K562 (cell line): Measurements from ENCODE around the gene RTF1. TPM values are rescaled to one million over a fixed set of nuclear protein-coding genes. Genes with fewer than 3 reads are reported as not detected.

Experiments
- ASH1L ChIP-seq: fragments of 450-650 bp; IDR thresholded peaks from 2 replicates; pipeline ENCODE4 v1.6.1; 2018; ENCODE audit warnings: borderline replicate concordance, mild to moderate bottlenecking, low read depth; ENCODE audit not compliant: partially characterized antibody
- BHLHE40 ChIP-seq: IDR thresholded peaks from 2 replicates; pipeline ENCODE4 v1.6.1; 2011; ENCODE audit warnings: low read length, improper control_type of control experiment
- DACH1 ChIP-seq: fragments of 450-650 bp; IDR thresholded peaks from 2 replicates; pipeline ENCODE4 v1.6.1; 2018; ENCODE audit not compliant: partially characterized antibody
- KLF13 ChIP-seq: fragments of 450-650 bp; IDR thresholded peaks from 2 replicates; pipeline ENCODE4 v1.6.1; 2016; ENCODE audit warnings: missing genetic modification characterization, low read depth, mild to moderate bottlenecking, missing compliant biosample characterization, moderate library complexity, borderline replicate concordance
- PCBP1 ChIP-seq: fragments of 200-400 bp; formaldehyde crosslinking; IDR thresholded peaks from 2 replicates; pipeline ENCODE4 v1.6.1; 2018; ENCODE audit warnings: mild to moderate bottlenecking, low read depth, low read length; ENCODE audit not compliant: poor library complexity, severe bottlenecking
- SOX6 ChIP-seq: fragments of 450-650 bp; IDR thresholded peaks from 2 replicates; pipeline ENCODE4 v1.6.1; 2014; ENCODE audit warnings: mild to moderate bottlenecking
- TEAD4 ChIP-seq, 2 experiments: sonication (generic) in 1 of 2; formaldehyde crosslinking in 1 of 2; IDR thresholded peaks; 2 replicates each; pipeline versions ENCODE4 v1.6.1 to v1.8.0; 2012 to 2022; ENCODE audit warnings: borderline replicate concordance in 1 of 2, inconsistent platforms in 1 of 2, low read length in 1 of 2, mild to moderate bottlenecking in 1 of 2, missing genetic modification reagents in 1 of 2
- ZC3H11A ChIP-seq: IDR thresholded peaks from 2 replicates; pipeline ENCODE4 v1.6.1; 2012; ENCODE audit warnings: low read depth, low read length, improper control_type of control experiment
- ZNF76 ChIP-seq: fragments of 250-450 bp; sonication (Bioruptor Pico); IDR thresholded peaks from 2 replicates; pipeline ENCODE4 v1.4.0; 2020; ENCODE audit warnings: mild to moderate bottlenecking, moderate library complexity, borderline replicate concordance
- ZNF764 ChIP-seq: fragments of 250-450 bp; sonication (Bioruptor Pico); IDR thresholded peaks from 2 replicates; pipeline ENCODE4 v1.4.0; 2020; ENCODE audit warnings: low read depth, mild to moderate bottlenecking, moderate library complexity
- polyA plus RNA-seq, 8 experiments: library from polyadenylated mRNA; depleted of rRNA in 4 of 8; stranded (reverse) in 5 of 8; unstranded in 3 of 8; fragments of >200 nt; fragmentation: Nextera tagmentation in 2 of 8; fragmentation: Illumina TruSeq in 1 of 8; extraction: Ambion mirVana in 2 of 8; extraction: Trizol in 1 of 8; gene quantifications; 2 replicates each; pipeline versions ENCODE4 v1.2.1 to v1.2.3, GENCODE V29; 2011 to 2014; ENCODE audit warnings: inconsistent platforms in 1 of 8, missing spikeins in 1 of 8
- total RNA-seq, 7 experiments: library from RNA; depleted of rRNA in 6 of 7; stranded (reverse); fragments of >200 nt in 6 of 7; fragmentation: Illumina TruSeq in 2 of 7; extraction: Trizol in 2 of 7; gene quantifications; 2 replicates each; pipeline versions ENCODE4 v1.2.1 to v1.2.3, GENCODE V29; 2011 to 2021; ENCODE audit warnings: low replicate concordance in 1 of 7
- TF ChIP-seq, protein P1 (sequence below): sonication (generic); formaldehyde crosslinking; IDR thresholded peaks from 2 replicates; pipeline ENCODE4 v1.8.0; 2022; ENCODE audit warnings: mild to moderate bottlenecking, missing genetic modification reagents
- TF ChIP-seq, protein P2 (sequence below): sonication (generic); formaldehyde crosslinking; IDR thresholded peaks from 2 replicates; pipeline ENCODE4 v1.8.1; 2023; ENCODE audit warnings: mild to moderate bottlenecking, missing genetic modification reagents
- TF ChIP-seq, protein P3 (sequence below): sonication (generic); formaldehyde crosslinking; IDR thresholded peaks from 2 replicates; pipeline ENCODE4 v1.9.0; 2022; ENCODE audit warnings: mild to moderate bottlenecking, missing genetic modification reagents
- TF ChIP-seq, protein P4 (sequence below): fragments of 450-650 bp; conservative IDR thresholded peaks from 2 replicates; pipeline ENCODE4 v1.6.1; 2016; ENCODE audit warnings: missing genetic modification characterization, low read depth, mild to moderate bottlenecking, control low read depth, missing compliant biosample characterization
- TF ChIP-seq, protein P5 (sequence below): sonication (generic); formaldehyde crosslinking; IDR thresholded peaks from 2 replicates; pipeline ENCODE4 v1.4.0; 2020; ENCODE audit warnings: mild to moderate bottlenecking, missing genetic modification reagents
- TF ChIP-seq, protein P6 (sequence below), 2 experiments: fragments of 450-650 bp; conservative IDR thresholded peaks; 2 replicates each; pipeline ENCODE4 v1.6.1; 2017; ENCODE audit warnings: mild to moderate bottlenecking in 2 of 2, moderate library complexity in 2 of 2

The RTF1 gene
- total and polyA plus RNA-seq, 9 of the 15 experiments (the other 6 are each of a cell fraction or from before 2014, with no cell fraction given) = 7.6 to 69.5 (median 31.5) TPM

DNA sequence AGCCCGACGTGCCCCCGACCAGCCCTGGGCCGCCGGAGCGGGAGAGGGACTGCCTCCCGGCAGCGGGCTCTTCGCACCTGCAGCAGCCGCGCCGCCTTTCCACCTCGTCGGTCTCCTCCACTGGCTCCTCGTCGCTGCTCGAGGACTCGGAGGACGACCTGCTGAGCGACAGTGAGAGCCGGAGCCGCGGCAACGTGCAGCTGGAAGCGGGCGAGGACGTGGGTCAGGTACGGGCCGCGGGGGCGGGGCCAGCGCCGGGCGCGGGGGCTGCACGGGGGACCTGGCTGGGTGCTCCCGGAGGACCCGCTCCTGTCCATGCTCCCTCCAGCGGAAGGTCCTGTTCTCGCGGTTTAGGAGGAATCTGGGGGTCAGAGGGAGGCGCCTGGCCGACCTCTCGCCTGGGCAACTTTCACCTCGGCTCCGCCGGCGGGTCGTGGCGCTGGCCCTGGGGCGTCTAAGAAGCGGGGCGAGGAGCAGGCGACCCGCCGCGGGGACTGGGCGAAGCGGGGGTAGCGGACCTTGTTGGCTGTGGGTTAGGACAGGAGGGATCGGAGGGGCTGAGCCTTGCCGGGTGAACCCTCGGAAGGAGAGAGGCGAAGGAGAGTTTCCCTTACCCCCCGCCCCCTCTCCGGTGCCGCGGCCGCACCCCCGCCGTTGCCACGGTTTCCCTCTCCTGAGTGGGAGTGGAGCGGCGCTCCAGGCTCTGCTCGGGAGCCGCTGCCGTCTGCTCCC, 77.5 kb downstream of the RTF1 start (continued):
- TF ChIP-seq TEAD4 (IDR thresholded peaks at IDR 0.05; ENCODE audit: low read length) = peak; percentile 18; the same call in 1 of the 2 replicates
- no peak for TF ChIP-seq TEAD4 (CRISPR knock-in tag; IDR thresholded peaks at IDR 0.05; ENCODE audit: borderline replicate concordance)
- TF ChIP-seq KLF13 (tag) = no peak
- no peak for TF ChIP-seq SOX6
- TF ChIP-seq DACH1 = no peak
- TF ChIP-seq PCBP1 = peak; percentile 23
- TF ChIP-seq, protein P1, sequence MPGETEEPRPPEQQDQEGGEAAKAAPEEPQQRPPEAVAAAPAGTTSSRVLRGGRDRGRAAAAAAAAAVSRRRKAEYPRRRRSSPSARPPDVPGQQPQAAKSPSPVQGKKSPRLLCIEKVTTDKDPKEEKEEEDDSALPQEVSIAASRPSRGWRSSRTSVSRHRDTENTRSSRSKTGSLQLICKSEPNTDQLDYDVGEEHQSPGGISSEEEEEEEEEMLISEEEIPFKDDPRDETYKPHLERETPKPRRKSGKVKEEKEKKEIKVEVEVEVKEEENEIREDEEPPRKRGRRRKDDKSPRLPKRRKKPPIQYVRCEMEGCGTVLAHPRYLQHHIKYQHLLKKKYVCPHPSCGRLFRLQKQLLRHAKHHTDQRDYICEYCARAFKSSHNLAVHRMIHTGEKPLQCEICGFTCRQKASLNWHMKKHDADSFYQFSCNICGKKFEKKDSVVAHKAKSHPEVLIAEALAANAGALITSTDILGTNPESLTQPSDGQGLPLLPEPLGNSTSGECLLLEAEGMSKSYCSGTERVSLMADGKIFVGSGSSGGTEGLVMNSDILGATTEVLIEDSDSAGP = no peak
- no peak for TF ChIP-seq BHLHE40
- no peak for TF ChIP-seq ZNF764 (CRISPR knock-in tag)
- TF ChIP-seq, protein P2, sequence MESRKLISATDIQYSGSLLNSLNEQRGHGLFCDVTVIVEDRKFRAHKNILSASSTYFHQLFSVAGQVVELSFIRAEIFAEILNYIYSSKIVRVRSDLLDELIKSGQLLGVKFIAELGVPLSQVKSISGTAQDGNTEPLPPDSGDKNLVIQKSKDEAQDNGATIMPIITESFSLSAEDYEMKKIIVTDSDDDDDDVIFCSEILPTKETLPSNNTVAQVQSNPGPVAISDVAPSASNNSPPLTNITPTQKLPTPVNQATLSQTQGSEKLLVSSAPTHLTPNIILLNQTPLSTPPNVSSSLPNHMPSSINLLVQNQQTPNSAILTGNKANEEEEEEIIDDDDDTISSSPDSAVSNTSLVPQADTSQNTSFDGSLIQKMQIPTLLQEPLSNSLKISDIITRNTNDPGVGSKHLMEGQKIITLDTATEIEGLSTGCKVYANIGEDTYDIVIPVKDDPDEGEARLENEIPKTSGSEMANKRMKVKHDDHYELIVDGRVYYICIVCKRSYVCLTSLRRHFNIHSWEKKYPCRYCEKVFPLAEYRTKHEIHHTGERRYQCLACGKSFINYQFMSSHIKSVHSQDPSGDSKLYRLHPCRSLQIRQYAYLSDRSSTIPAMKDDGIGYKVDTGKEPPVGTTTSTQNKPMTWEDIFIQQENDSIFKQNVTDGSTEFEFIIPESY (CRISPR knock-in tag) = no peak
- TF ChIP-seq ZC3H11A = no peak
- TF ChIP-seq, protein P3, sequence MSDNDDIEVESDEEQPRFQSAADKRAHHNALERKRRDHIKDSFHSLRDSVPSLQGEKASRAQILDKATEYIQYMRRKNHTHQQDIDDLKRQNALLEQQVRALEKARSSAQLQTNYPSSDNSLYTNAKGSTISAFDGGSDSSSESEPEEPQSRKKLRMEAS (CRISPR knock-in tag) = peak; percentile 68
- TF ChIP-seq, protein P4, sequence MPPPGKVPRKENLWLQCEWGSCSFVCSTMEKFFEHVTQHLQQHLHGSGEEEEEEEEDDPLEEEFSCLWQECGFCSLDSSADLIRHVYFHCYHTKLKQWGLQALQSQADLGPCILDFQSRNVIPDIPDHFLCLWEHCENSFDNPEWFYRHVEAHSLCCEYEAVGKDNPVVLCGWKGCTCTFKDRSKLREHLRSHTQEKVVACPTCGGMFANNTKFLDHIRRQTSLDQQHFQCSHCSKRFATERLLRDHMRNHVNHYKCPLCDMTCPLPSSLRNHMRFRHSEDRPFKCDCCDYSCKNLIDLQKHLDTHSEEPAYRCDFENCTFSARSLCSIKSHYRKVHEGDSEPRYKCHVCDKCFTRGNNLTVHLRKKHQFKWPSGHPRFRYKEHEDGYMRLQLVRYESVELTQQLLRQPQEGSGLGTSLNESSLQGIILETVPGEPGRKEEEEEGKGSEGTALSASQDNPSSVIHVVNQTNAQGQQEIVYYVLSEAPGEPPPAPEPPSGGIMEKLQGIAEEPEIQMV (tag) = no peak
- no peak for TF ChIP-seq ASH1L
- TF ChIP-seq, protein P5, sequence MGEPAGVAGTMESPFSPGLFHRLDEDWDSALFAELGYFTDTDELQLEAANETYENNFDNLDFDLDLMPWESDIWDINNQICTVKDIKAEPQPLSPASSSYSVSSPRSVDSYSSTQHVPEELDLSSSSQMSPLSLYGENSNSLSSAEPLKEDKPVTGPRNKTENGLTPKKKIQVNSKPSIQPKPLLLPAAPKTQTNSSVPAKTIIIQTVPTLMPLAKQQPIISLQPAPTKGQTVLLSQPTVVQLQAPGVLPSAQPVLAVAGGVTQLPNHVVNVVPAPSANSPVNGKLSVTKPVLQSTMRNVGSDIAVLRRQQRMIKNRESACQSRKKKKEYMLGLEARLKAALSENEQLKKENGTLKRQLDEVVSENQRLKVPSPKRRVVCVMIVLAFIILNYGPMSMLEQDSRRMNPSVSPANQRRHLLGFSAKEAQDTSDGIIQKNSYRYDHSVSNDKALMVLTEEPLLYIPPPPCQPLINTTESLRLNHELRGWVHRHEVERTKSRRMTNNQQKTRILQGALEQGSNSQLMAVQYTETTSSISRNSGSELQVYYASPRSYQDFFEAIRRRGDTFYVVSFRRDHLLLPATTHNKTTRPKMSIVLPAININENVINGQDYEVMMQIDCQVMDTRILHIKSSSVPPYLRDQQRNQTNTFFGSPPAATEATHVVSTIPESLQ (CRISPR knock-in tag) = no peak
- TF ChIP-seq, protein P6, sequence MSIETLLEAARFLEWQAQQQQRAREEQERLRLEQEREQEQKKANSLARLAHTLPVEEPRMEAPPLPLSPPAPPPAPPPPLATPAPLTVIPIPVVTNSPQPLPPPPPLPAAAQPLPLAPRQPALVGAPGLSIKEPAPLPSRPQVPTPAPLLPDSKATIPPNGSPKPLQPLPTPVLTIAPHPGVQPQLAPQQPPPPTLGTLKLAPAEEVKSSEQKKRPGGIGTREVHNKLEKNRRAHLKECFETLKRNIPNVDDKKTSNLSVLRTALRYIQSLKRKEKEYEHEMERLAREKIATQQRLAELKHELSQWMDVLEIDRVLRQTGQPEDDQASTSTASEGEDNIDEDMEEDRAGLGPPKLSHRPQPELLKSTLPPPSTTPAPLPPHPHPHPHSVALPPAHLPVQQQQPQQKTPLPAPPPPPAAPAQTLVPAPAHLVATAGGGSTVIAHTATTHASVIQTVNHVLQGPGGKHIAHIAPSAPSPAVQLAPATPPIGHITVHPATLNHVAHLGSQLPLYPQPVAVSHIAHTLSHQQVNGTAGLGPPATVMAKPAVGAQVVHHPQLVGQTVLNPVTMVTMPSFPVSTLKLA (conservative IDR thresholded peaks at IDR 0.05) = peak in 1 of 2 experiments; percentile 47; a peak in 2 of 4 replicates
- TF ChIP-seq ZNF76 (CRISPR knock-in tag) = no peak
